Kidney (tissue), 14 donors: ENCODE data around the gene SLC39A11. TPM values are rescaled to one million over a fixed set of nuclear protein-coding genes. Genes with fewer than 3 reads are reported as not detected.

ENCODE experiments used
- DNase-seq, 5 donors: peaks; one replicate each; pipeline ENCODE4 v3.0.0-alpha.2; 2013 to 2020
- FAIRE-seq: peaks from 2 replicates; lab custom pipeline; 2012; peaks lifted over from hg19 to GRCh38; lab: Jason Lieb, UNC
- H3K27ac ChIP-seq, 2 donors: one replicate each; pipeline ENCODE4 v1.7.0; 2013; ENCODE audit warnings: low read depth in 2 of 2, low read length in 2 of 2, inconsistent platforms in 1 of 2
- H3K27me3 ChIP-seq: one replicate; pipeline ENCODE4 v1.7.1; 2013; ENCODE audit warnings: low read length, inconsistent platforms; ENCODE audit not compliant: control insufficient read depth, insufficient read depth
- H3K36me3 ChIP-seq, 3 donors: one replicate each; pipeline versions ENCODE4 v1.7.0 to v1.7.1; 2013; ENCODE audit warnings: low read length in 3 of 3, control low read depth in 1 of 3, inconsistent platforms in 1 of 3; ENCODE audit not compliant: insufficient read depth in 3 of 3, control insufficient read depth in 2 of 3
- H3K4me1 ChIP-seq, 3 donors: one replicate each; pipeline versions ENCODE4 v1.7.0 to v1.7.1; 2013; ENCODE audit warnings: low read length in 3 of 3, inconsistent platforms in 1 of 3, low read depth in 1 of 3; ENCODE audit not compliant: control insufficient read depth in 2 of 3, insufficient read depth in 2 of 3
- H3K4me3 ChIP-seq, 3 donors: one replicate each; pipeline versions ENCODE4 v1.7.0 to v1.8.1; 2013; ENCODE audit warnings: low read length in 3 of 3, control low read depth in 1 of 3, inconsistent platforms in 1 of 3
- H3K9ac ChIP-seq, 3 donors: one replicate each; pipeline versions ENCODE4 v1.7.0 to v1.7.1; 2013; ENCODE audit warnings: low read length in 3 of 3, control low read depth in 1 of 3, inconsistent platforms in 1 of 3
- H3K9me3 ChIP-seq, 3 donors: one replicate each; pipeline versions ENCODE4 v1.7.0 to v1.7.1; 2013; ENCODE audit warnings: low read length in 3 of 3, control low read depth in 1 of 3, inconsistent platforms in 1 of 3; ENCODE audit not compliant: control insufficient read depth in 2 of 3, insufficient read depth in 1 of 3
- CTCF ChIP-seq: IDR thresholded peaks from 3 replicates; pipeline ENCODE4 v1.5.1; 2012; ENCODE audit warnings: mild to moderate bottlenecking, moderate library complexity, borderline replicate concordance; ENCODE audit not compliant: insufficient read depth; ENCODE audit errors: extremely low read depth
- intact Hi-C: fragments of 100-400 bp; cut with DNase I; formaldehyde crosslinking; loops from one replicate; pipeline ENCODE4 v1.11.1; 2022
- polyA plus RNA-seq: library from polyadenylated mRNA; stranded (reverse); fragments of 350-450 nt; fragmentation: Illumina TruSeq; extraction: RNeasy Lipid Tissue Mini Kit (QIAGEN cat#74804); gene quantifications from one replicate; pipeline ENCODE4 v1.2.3, GENCODE V29; 2014; ENCODE audit warnings: low read depth, low replicate concordance; ENCODE audit not compliant: insufficient read depth
- total RNA-seq: library from RNA; stranded (reverse); fragmentation: NEBNext Ultra II Directional; extraction: Animal tissue kit (Norgen Biotek cat#: 25700); gene quantifications from one replicate; pipeline ENCODE4 v1.2.1, GENCODE V29; 2021
- donor health status: control.
- donor health status: control.
- donor health status: control.
- donor health status: control.
- donor health status: control.
- donor health status: DM: yes; HTN: yes; CAD: no.
- donor health status: Normal renal cell carcinoma (clear cell type).

SLC39A11 gene
- total and polyA plus RNA-seq, 2 donors from 2014 or later: 19.7 to 37.2 TPM

DNA sequence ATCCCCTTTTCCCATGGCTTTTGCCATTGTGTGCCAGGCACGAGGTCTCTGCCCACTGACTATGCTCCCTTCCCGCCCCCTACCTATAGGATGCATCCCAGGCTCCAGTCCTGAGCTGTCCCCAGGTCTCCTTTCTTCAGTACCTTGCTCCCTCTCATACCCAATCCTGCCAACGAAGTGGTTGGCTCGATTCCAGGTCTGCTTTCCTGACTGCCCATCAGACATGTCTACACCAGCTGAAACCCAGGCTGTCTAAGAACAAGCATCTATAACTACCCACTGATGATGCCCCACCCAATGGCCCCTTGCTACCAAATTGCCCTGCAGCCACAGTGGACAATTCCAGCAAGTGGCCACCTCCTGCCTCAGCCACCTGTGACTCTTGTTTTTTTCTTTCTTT lies 492.6 kb downstream of the SLC39A11 start:
- FAIRE-seq (no peak), DNase-seq (no peak)
- Histone ChIP-seq H3K27me3 (no peaks in the 10 kb centered on the region), H3K4me1 (no peaks in the 10 kb centered on the region), H3K4me3 (no peak overlapping the region), H3K27ac (no peak overlapping the region), H3K9ac (no peak overlapping the region), H3K36me3 (no peaks in the 10 kb centered on the region), H3K9me3 (no peaks in the 10 kb centered on the region)
- intact Hi-C loops: no loop called here
- TF ChIP-seq CTCF: no peak

GRCh38 chr17:72598695-72599094 lies 493.8 kb downstream of the SLC39A11 start:
- H3K4me3 ChIP-seq: no peak overlapping the region
- H3K9me3 ChIP-seq: no peaks in the 10 kb centered on the region
- H3K4me1 ChIP-seq: no peaks in the 10 kb centered on the region
- H3K36me3 ChIP-seq: no peaks in the 10 kb centered on the region
- no peaks in the 10 kb centered on the region for H3K27me3 ChIP-seq
- no peak overlapping the region for H3K27ac ChIP-seq
- H3K9ac ChIP-seq: no peak overlapping the region
- FAIRE-seq (no peak), DNase-seq (no peak)
- TF ChIP-seq CTCF: no peak
- intact Hi-C loops: no loop called here

GRCh38 chr17:72597354-72598087 lies 495.0 kb downstream of the SLC39A11 start:
- Histone ChIP-seq H3K36me3 (no peaks in the 10 kb centered on the region), H3K4me1 (no peaks in the 10 kb centered on the region), H3K4me3 (no peak overlapping the region), H3K9ac (no peak overlapping the region), H3K27me3 (no peaks in the 10 kb centered on the region), H3K27ac (no peak overlapping the region), H3K9me3 (no peaks in the 10 kb centered on the region)
- DNase-seq: no peak
- TF ChIP-seq CTCF: no peak
- intact Hi-C loops: no loop called here
- FAIRE-seq: no peak

Other genes starting within 250 kb of the SLC39A11 start
- 2.1 TPM for gene SSTR2, start 72.3 kb upstream of the SLC39A11 start, total RNA-seq
- 5.3 TPM for gene SSTR2, start 72.3 kb upstream of the SLC39A11 start, polyA plus RNA-seq
- gene COG1, start 100.4 kb upstream of the SLC39A11 start, total RNA-seq: 41.6 TPM
- gene COG1, start 100.4 kb upstream of the SLC39A11 start, polyA plus RNA-seq: 28.2 TPM
- gene CPSF4L, start 169.2 kb upstream of the SLC39A11 start, total RNA-seq: not detected
- not detected for gene CPSF4L, start 169.2 kb upstream of the SLC39A11 start, polyA plus RNA-seq
- gene CDC42EP4, start 219.3 kb upstream of the SLC39A11 start, total RNA-seq: 76.9 TPM
- gene CDC42EP4, start 219.3 kb upstream of the SLC39A11 start, polyA plus RNA-seq: 26.2 TPM